DMS114 treated with DMSO at 0.1 percent for 48 hours (cell line): ENCODE measurements around the gene OSCP1.
A peak's percentile ranks its signal among the peaks of the same experiment; 100 is the strongest.
"Not testable (repeated sequence)": the region's sequence is repeated elsewhere in the genome, so short reads cannot be mapped to it uniquely, and the experiment has no call there.

Experiments
- DNase-seq: peaks from one replicate; lab custom pipeline; 2025; ENCODE audit not compliant: unreplicated experiment; lab: John Stamatoyannopoulos, UW

OSCP1 gene, protein sequence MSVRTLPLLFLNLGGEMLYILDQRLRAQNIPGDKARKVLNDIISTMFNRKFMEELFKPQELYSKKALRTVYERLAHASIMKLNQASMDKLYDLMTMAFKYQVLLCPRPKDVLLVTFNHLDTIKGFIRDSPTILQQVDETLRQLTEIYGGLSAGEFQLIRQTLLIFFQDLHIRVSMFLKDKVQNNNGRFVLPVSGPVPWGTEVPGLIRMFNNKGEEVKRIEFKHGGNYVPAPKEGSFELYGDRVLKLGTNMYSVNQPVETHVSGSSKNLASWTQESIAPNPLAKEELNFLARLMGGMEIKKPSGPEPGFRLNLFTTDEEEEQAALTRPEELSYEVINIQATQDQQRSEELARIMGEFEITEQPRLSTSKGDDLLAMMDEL

GRCh38 chr1:36450270-36450918 lies at the start of gene OSCP1:
OSCP1 (minus strand) TSS chr1:36450451; CDS start chr1:36450369, 82 bp downstream.
- peak; percentile 97 for DNase-seq

DNA sequence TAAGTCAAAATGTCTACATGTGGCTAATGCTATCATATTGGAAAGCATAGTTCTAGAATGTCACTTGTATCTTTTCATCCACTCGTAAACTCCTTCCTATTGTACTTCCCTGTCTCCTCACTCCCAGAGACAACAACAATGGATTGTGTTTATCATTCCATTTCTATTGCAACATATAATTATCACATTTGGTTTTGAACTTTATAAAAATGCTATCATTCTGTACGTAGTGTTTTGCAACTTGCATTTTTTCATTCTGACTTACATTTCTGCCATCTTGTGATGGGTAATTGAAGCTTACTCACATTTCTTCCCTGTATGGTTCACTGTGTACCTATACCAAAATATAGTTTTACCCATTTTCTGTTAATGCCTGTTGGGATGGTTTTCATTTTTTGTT lies 47.0 kb upstream of the OSCP1 start:
- no peak for DNase-seq

GRCh38 chr1:36494971-36495370 lies 44.7 kb upstream of the OSCP1 start:
- no peak for DNase-seq

GRCh38 chr1:36493524-36493923 lies 43.3 kb upstream of the OSCP1 start:
- DNase-seq = no peak

GRCh38 chr1:36492491-36492890 lies 42.2 kb upstream of the OSCP1 start:
- DNase-seq = no peak

GRCh38 chr1:36489258-36490051 lies 39.2 kb upstream of the OSCP1 start:
- not testable (repeated sequence) for DNase-seq

DNA sequence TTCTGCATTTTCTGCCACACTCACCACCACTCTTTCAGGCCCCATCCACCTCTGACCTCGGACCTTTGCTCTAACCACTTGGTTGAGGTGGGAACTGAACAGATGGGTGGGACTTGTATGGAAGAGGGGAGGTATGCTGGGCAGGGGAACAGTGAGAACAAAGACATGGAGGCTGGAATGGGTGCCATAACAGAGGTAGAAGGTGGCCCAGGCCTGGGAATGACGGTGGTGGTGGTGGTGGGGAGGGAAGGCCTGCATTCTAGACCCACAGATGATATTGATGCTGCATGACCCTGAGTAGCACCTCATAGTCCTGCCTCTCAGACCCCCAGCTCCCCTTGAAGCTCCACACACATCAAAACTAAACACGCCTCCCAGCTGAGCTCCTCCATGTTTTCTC lies 37.7 kb upstream of the OSCP1 start:
- no peak for DNase-seq

- DNase-seq = not testable (repeated sequence)
These were observed 37.1 kb upstream of the OSCP1 start for GRCh38 chr1:36487336-36487725.

DNA sequence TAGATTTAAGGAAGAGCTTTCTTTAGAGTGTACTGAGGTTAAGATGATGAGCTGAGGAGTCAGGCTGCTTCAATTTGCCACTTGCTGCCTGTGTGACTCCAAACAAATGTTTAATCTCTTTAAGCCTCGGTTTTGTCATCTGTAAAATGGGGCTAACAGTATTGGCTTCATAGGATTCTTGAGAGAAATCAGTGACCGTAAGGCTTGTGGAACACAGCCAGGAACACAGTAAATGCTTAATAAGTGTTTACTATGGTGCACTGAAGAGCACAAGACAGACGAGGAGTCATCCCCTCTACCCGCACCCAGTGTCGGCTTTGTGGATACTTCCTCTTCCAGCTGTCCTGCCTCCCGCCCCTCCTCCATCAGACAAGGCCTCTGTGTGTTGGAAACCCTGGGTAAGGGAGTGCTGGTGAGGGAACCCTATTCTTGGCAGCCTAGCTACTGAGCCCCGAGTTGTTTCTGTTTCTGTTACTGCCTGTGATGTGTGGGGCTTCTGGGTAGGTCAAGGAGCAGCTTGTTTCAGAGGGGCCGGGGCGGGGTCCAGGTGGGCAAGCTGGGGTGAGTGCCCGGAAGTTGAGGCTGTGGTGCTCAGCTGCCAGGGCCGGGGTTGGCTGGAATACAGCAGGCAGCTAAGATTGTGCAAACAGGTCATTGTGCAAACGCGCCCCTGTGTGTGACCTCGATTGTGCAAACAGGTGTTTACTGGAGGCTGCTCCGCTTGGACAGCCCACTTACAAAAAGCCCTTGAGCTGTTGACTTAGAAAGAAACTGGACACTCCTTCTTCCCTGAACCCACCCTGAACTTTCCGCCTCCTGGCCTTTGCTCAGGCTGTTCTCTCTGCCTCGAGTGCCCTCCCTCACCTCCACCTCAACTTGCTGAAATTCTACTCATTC lies 36.4 kb upstream of the OSCP1 start:
- no peak for DNase-seq

DNA sequence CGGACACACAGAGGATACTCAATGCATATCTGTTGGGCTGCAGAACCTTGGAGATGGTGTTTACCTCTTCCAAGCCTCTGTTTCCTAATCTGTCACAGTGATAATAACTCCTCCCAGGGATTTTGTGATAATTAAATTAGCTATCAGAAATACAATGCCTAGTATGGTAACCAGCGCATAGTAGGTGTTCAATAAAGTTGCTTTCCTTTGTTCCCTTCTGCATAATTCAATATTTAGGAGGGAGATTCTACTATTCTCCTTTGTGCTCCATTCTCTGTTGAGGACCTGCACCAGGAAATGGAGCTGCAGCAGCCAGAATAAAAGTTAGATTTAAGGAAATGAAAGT lies 35.8 kb upstream of the OSCP1 start:
- no peak for DNase-seq

DNA sequence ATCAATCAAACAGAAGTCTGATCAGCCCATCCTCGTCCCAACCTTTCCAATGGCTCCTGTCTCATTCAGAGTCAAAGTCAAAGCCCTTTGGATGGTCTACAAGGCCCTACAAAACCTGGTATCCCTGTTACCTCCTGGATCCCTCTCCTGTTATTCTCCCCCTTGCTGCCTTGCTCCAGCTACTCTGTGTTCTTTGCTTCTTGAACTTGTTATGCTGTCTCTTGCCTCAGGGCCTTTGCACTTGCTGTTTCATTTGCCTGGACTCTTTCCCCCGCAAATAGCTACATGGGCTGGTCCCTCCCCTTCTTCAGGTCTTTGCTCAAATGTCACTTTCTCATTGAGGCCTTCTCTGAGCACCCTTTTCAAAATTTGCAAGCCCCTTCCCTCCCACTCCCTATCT lies 33.8 kb upstream of the OSCP1 start:
- DNase-seq = no peak

GRCh38 chr1:36482724-36483388 lies 32.6 kb upstream of the OSCP1 start, which contains the start of gene CSF3R:
CSF3R (minus strand) TSS chr1:36482913; CDS start chr1:36479496, 3,417 bp downstream.
- DNase-seq = no peak

DNA sequence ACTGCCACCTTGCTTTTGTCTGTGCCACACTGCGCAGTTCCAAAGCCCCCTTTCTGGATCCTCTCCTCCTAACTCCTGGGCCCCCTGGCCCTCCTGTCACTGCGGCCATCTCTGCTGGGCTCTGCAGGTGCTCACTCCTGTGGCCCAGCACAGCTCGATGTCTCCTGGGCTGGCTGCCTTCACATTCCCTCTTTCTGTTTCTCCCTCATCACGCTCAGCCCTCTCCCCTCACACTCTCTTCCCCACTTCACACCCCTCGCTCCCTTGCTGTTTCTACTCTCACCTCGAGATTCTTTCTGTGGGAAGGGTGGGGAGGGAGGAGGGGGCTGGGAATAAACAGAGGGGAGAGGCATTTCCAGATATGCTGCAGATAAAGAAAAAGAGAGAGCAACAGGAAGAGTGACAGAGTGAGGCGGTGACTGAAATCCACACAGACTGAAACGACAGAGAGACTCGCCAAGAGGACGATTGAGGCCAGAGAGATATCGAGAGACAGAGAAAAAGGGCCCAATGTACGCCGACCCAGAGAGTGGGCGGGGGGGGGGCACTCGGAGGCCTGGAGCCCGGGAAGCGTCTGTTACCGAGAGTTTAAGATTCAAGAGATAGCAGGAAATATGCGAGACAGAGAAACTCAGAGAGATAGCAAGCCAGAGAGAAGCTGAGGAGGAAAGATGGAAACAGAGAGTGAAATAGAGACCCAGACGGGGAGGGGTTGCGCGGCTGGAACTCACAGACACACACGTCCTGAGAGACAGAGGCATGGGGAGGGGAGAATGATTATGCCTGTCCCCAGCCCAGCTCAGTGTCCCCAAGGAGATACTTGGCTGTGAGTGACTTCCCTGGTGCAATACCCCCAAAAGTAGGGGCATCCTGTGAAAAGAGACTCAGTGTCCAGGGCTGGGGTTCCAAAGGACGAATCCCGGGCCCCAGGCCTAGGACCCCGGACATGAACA lies 31.8 kb upstream of the OSCP1 start:
- no peak for DNase-seq

DNA sequence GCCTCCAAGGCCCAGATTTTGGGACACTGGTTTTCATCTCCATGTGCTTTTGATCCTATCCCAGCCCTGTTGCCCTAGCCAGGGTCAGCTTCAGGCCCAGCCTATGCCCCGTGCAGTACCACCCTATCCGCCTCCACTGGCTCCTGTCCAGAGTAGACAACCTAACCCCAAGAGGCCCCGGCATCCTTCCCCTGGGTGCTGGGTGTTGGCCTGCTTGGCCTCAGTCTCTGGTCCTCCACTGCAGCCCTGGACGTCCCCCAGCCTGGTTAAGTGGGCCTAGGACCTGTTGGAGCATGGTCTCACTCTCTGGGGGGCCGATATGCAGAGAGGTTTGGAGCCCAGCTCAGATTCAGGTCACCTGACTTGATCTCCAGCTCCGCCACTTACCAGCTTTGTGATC lies 30.8 kb upstream of the OSCP1 start:
- no peak for DNase-seq

- no peak for DNase-seq
These were observed 29.9 kb upstream of the OSCP1 start for GRCh38 chr1:36480161-36480560.

GRCh38 chr1:36479505-36480051 lies 29.3 kb upstream of the OSCP1 start:
- DNase-seq = no peak

DNA sequence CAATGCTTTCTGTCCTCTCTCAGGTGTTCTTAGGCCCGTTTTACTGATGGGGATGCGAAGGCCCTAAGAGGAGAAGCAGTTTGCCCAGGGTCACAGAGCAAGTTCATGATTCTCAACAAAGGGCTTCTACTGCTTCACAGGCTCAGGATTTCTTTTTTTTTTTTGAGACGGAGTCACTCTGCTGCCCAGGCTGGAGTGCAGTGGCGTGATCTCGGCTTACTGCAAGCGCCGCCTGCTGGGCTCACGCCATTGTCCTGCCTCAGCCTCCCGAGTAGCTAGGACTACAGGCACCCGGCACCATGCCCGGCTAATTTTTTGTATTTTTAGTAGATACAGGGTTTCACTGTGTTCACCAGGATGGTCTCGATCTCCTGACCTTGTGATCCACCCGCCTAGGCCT lies 27.4 kb upstream of the OSCP1 start:
- not testable (repeated sequence) for DNase-seq

- DNase-seq = no peak
These were observed 26.7 kb upstream of the OSCP1 start for GRCh38 chr1:36476945-36477344.
